Left kidney (tissue), 2 donors: ENCODE measurements around the gene ACTG1. TPM values are rescaled to one million over a fixed set of nuclear protein-coding genes. Genes with fewer than 3 reads are reported as not detected.

Experiments used
- DNase-seq: peaks from one replicate; pipeline ENCODE4 v3.0.0-alpha.2; 2013
- polyA plus RNA-seq: library from polyadenylated mRNA; unstranded; fragments of 120-200 nt; gene quantifications from one replicate; pipeline ENCODE4 v1.2.1, GENCODE V29; 2013; ENCODE audit not compliant: insufficient read length

Gene ACTG1
- polyA plus RNA-seq, 1 donor: 3,008 TPM

GRCh38 chr17:81520021-81520901 is 7.7 kb upstream of the ACTG1 start:
- no peak for DNase-seq

- no peak for DNase-seq
These were observed 6.9 kb upstream of the ACTG1 start for GRCh38 chr17:81519284-81520020.

GRCh38 chr17:81518785-81519283 is 6.2 kb upstream of the ACTG1 start:
- DNase-seq: no peak

- DNase-seq: no peak
These were observed 5.7 kb upstream of the ACTG1 start for GRCh38 chr17:81518113-81518784.

GRCh38 chr17:81517339-81518112 is 4.9 kb upstream of the ACTG1 start:
- no peak for DNase-seq

- no peak for DNase-seq
These were observed 4.4 kb upstream of the ACTG1 start for GRCh38 chr17:81517009-81517338.

GRCh38 chr17:81516439-81516838 is 3.8 kb upstream of the ACTG1 start:
- DNase-seq: no peak

- DNase-seq: no peak
These were observed 3.0 kb upstream of the ACTG1 start for GRCh38 chr17:81515530-81516041.

GRCh38 chr17:81514739-81515529 is 2.3 kb upstream of the ACTG1 start:
- peak; percentile 78 for DNase-seq

- DNase-seq: no peak
These were observed 1.8 kb upstream of the ACTG1 start for GRCh38 chr17:81514489-81514738.

- DNase-seq: peak; percentile 67
These were observed 1.3 kb upstream of the ACTG1 start for GRCh38 chr17:81513753-81514488.

GRCh38 chr17:81513372-81513752 is 763 bp upstream of the ACTG1 start:
- no peak for DNase-seq

GRCh38 chr17:81511804-81512561 is 616 bp downstream of the ACTG1 start:
- DNase-seq: no peak

GRCh38 chr17:81511554-81511803 is 1.1 kb downstream of the ACTG1 start:
- DNase-seq: no peak

- no peak for DNase-seq
These were observed 1.6 kb downstream of the ACTG1 start for GRCh38 chr17:81510785-81511553.

GRCh38 chr17:81509972-81510784 is 2.4 kb downstream of the ACTG1 start:
- no peak for DNase-seq

- DNase-seq: no peak
These were observed 3.2 kb downstream of the ACTG1 start for GRCh38 chr17:81509207-81509971.
